ENCODE measurements around the gene ANO2. TPM values are rescaled to one million over a fixed set of nuclear protein-coding genes. Genes with fewer than 3 reads are reported as not detected.
A peak's percentile ranks its signal among the peaks of the same experiment; 100 is the strongest.
"Not testable (repeated sequence)": the region's sequence is repeated elsewhere in the genome, so short reads cannot be mapped to it uniquely, and the experiment has no call there.

The ANO2 gene
- total RNA-seq, 1 donor from 2014 or later: 1.7 TPM

- no peak overlapping the region for H3K4me3 ChIP-seq (ENCODE audit: low read depth, low read length)
- no peak for DNase-seq (ENCODE audit: low read depth)
- TF ChIP-seq CTCF (conservative IDR thresholded peaks at IDR 0.05; ENCODE audit: low read depth, low read length): no peak
These were observed 45.4 kb downstream of the ANO2 start for GRCh38 chr12:5899675-5900074.

GRCh38 chr12:5898874-5899273 is 46.2 kb downstream of the ANO2 start:
- DNase-seq (ENCODE audit: low read depth): no peak
- TF ChIP-seq CTCF (conservative IDR thresholded peaks at IDR 0.05; ENCODE audit: low read depth, low read length): peak; percentile 6
- no peak overlapping the region for H3K4me3 ChIP-seq (ENCODE audit: low read depth, low read length)

GRCh38 chr12:5889381-5890047 is 55.5 kb downstream of the ANO2 start:
- DNase-seq (ENCODE audit: low read depth): no peak
- TF ChIP-seq CTCF (conservative IDR thresholded peaks at IDR 0.05; ENCODE audit: low read depth, low read length): no peak
- no peak overlapping the region for H3K4me3 ChIP-seq (ENCODE audit: low read depth, low read length)

- DNase-seq (ENCODE audit: low read depth): no peak
- H3K4me3 ChIP-seq (ENCODE audit: low read depth, low read length): no peak overlapping the region
- TF ChIP-seq CTCF (conservative IDR thresholded peaks at IDR 0.05; ENCODE audit: low read depth, low read length): no peak
These were observed 56.2 kb downstream of the ANO2 start for GRCh38 chr12:5888816-5889315.

- DNase-seq (ENCODE audit: low read depth); H3K4me3 ChIP-seq (ENCODE audit: low read depth, low read length): not testable (repeated sequence)
These were observed 57.2 kb downstream of the ANO2 start for GRCh38 chr12:5887819-5888218.

- no peak for TF ChIP-seq CTCF (conservative IDR thresholded peaks at IDR 0.05; ENCODE audit: low read depth, low read length)
- no peak overlapping the region for H3K4me3 ChIP-seq (ENCODE audit: low read depth, low read length)
- DNase-seq (ENCODE audit: low read depth): no peak
These were observed 60.2 kb downstream of the ANO2 start for GRCh38 chr12:5884866-5885265.

- no peak overlapping the region for H3K4me3 ChIP-seq (ENCODE audit: low read depth, low read length)
- no peak for TF ChIP-seq CTCF (conservative IDR thresholded peaks at IDR 0.05; ENCODE audit: low read depth, low read length)
- no peak for DNase-seq (ENCODE audit: low read depth)
These were observed 60.8 kb downstream of the ANO2 start for GRCh38 chr12:5884285-5884684.

Measured in epithelial cell of proximal tubule (primary cell).